BE2C (cell line): ENCODE measurements around the gene LAD1.

ENCODE experiments used
- DNase-seq: peaks from one replicate; pipeline ENCODE4 v3.0.0-alpha.2; 2020
- H3K27me3 ChIP-seq: fragments of 250-450 bp; sonication (Bioruptor Pico); 2 replicates; pipeline ENCODE4 v1.5.1; 2020; ENCODE audit warnings: mild to moderate bottlenecking
- H3K36me3 ChIP-seq: fragments of 250-450 bp; sonication (Bioruptor Pico); 2 replicates; pipeline ENCODE4 v1.5.1; 2020; ENCODE audit warnings: mild to moderate bottlenecking
- H3K4me1 ChIP-seq: fragments of 250-450 bp; sonication (Bioruptor Pico); 2 replicates; pipeline ENCODE4 v1.5.1; 2020
- H3K4me3 ChIP-seq: 2 replicates; pipeline ENCODE4 v1.5.1; 2011; ENCODE audit warnings: low read depth, low read length
- H3K9me3 ChIP-seq: fragments of 250-450 bp; sonication (Bioruptor Pico); 2 replicates; pipeline ENCODE4 v1.5.1; 2020
- TF ChIP-seq, protein P1 (sequence below): IDR thresholded peaks from 2 replicates; pipeline ENCODE4 v1.5.1; 2012; ENCODE audit warnings: mild to moderate bottlenecking, low read depth, low read length

Gene LAD1

GRCh38 chr1:201383647-201384405, 15.3 kb downstream of the LAD1 start:
- Histone ChIP-seq H3K4me1 (peaks cover 5% of the 10 kb centered on the region), H3K27me3 (no peaks in the 10 kb centered on the region), H3K36me3 (no peaks in the 10 kb centered on the region), H3K4me3 (no peak overlapping the region), H3K9me3 (no peaks in the 10 kb centered on the region)
- TF ChIP-seq, protein P1, sequence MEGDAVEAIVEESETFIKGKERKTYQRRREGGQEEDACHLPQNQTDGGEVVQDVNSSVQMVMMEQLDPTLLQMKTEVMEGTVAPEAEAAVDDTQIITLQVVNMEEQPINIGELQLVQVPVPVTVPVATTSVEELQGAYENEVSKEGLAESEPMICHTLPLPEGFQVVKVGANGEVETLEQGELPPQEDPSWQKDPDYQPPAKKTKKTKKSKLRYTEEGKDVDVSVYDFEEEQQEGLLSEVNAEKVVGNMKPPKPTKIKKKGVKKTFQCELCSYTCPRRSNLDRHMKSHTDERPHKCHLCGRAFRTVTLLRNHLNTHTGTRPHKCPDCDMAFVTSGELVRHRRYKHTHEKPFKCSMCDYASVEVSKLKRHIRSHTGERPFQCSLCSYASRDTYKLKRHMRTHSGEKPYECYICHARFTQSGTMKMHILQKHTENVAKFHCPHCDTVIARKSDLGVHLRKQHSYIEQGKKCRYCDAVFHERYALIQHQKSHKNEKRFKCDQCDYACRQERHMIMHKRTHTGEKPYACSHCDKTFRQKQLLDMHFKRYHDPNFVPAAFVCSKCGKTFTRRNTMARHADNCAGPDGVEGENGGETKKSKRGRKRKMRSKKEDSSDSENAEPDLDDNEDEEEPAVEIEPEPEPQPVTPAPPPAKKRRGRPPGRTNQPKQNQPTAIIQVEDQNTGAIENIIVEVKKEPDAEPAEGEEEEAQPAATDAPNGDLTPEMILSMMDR: no peak
- DNase-seq: no peak

- TF ChIP-seq, protein P1: no peak
- Histone ChIP-seq H3K27me3 (no peaks in the 10 kb centered on the region), H3K4me1 (peaks cover 24% of the 10 kb centered on the region), H3K9me3 (no peaks in the 10 kb centered on the region), H3K4me3 (no peak overlapping the region), H3K36me3 (no peaks in the 10 kb centered on the region)
- no peak for DNase-seq
These were observed 18.0 kb downstream of the LAD1 start for GRCh38 chr1:201381130-201381529.

DNA sequence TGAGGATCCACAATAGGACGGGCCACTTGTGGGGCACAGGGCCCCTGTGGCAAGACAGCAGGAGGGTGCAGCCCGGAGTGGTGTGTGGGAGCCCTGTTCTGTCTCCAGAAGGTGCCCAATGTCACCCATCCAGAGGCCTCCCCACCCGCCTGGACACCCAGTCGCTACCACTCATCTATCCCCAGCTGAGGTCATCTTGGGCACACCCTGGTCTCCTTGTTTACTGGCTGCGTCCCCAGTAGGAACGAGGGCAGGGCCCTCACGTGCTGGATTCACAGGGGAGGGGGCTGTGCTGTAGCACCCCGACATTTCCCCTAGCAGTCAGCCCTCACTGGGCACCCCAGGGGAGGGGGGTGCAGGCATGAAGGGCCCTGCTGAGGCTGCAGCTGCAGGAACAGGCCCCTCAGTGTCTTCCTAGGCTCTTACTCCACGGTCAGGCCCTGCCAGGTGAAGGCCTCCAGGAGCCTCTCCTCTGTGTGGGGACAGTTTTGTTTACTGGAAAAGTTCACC, 19.3 kb downstream of the LAD1 start:
- DNase-seq: no peak
- TF ChIP-seq, protein P1: no peak

GRCh38 chr1:201378804-201379203, 20.3 kb downstream of the LAD1 start:
- TF ChIP-seq, protein P1: no peak

More for the DNA sequence above, 19.3 kb downstream of the LAD1 start:
- Histone ChIP-seq H3K4me1 (peaks cover 30% of the 10 kb centered on the region), H3K9me3 (no peaks in the 10 kb centered on the region), H3K27me3 (no peaks in the 10 kb centered on the region), H3K4me3 (no peak overlapping the region), H3K36me3 (no peaks in the 10 kb centered on the region)

DNA sequence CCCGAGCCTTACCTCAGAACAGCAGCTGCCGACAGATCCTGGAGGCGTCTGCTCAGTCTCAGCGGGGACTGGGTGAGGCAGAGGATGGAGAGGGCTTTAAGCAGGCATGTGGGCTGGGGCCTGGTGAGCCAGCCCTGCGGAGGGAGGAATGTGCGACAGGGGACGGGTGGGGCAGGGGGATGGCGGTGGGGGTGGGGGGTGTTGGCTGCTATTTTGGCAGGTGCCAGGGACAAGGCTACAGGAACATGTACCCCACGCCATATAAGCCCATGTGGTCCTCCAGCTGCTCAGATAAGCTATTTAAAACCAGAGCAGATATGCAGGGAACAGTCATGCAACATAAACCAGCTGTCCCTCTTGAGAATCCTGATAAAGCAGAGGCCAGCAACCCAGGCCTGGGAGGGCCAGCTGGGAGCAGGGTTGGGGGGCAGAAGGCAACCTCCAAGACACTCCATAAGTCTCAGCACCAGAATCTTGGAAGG, 21.5 kb downstream of the LAD1 start, which contains the start of gene TNNT2:
Gene TNNT2 (minus strand): TSS at position 70 of the 482 bp plus-strand sequence. CDS start 4,426 bp downstream, outside the sequence.
- H3K27me3 ChIP-seq: no peaks in the 10 kb centered on the region
- H3K9me3 ChIP-seq: no peaks in the 10 kb centered on the region
- H3K36me3 ChIP-seq: no peaks in the 10 kb centered on the region
- peak; percentile 92 for DNase-seq
- TF ChIP-seq, protein P1: no peak
- no peak within 1 kb of the TSS for H3K4me3 ChIP-seq
- peaks cover 34% of the 10 kb centered on the region for H3K4me1 ChIP-seq

More at GRCh38 chr1:201378804-201379203, 20.3 kb downstream of the LAD1 start:
- DNase-seq: no peak
- no peaks in the 10 kb centered on the region for H3K27me3 ChIP-seq
- no peaks in the 10 kb centered on the region for H3K36me3 ChIP-seq
- H3K4me1 ChIP-seq: peaks cover 34% of the 10 kb centered on the region
- H3K9me3 ChIP-seq: no peaks in the 10 kb centered on the region
- no peak overlapping the region for H3K4me3 ChIP-seq
